GM23248 (cell line): ENCODE results near the gene THAP7.
"Not testable (repeated sequence)": the region's sequence is repeated elsewhere in the genome, so short reads cannot be mapped to it uniquely, and the experiment has no call there.

Experiments
- EZH2 ChIP-seq: fragments of 200-600 bp; sonication (generic); IDR thresholded peaks from 2 replicates; pipeline ENCODE4 v1.6.1; 2018; ENCODE audit warnings: antibody characterized with exemption, mild to moderate bottlenecking; ENCODE audit not compliant: insufficient read depth, poor library complexity, severe bottlenecking
- EZH2phosphoT487 ChIP-seq: fragments of 200-600 bp; sonication (generic); IDR thresholded peaks from 2 replicates; pipeline ENCODE4 v1.6.1; 2018; ENCODE audit warnings: antibody characterized with exemption, moderate library complexity, mild to moderate bottlenecking, low read depth; ENCODE audit not compliant: insufficient read depth

- TF ChIP-seq EZH2phosphoT487, EZH2: not testable (repeated sequence)
These were observed 37.2 kb upstream of the THAP7 start for GRCh38 chr22:21039158-21039557.
